GM15510 (cell line): Measurements from ENCODE around the gene SLC25A45.

Experiments used
- POLR2A ChIP-seq: IDR thresholded peaks from 3 replicates; pipeline ENCODE4 v1.6.1; 2011; ENCODE audit warnings: borderline replicate concordance; ENCODE audit not compliant: insufficient read length; ENCODE audit errors: extremely low read depth

The SLC25A45 gene, protein sequence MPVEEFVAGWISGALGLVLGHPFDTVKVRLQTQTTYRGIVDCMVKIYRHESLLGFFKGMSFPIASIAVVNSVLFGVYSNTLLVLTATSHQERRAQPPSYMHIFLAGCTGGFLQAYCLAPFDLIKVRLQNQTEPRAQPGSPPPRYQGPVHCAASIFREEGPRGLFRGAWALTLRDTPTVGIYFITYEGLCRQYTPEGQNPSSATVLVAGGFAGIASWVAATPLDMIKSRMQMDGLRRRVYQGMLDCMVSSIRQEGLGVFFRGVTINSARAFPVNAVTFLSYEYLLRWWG

DNA sequence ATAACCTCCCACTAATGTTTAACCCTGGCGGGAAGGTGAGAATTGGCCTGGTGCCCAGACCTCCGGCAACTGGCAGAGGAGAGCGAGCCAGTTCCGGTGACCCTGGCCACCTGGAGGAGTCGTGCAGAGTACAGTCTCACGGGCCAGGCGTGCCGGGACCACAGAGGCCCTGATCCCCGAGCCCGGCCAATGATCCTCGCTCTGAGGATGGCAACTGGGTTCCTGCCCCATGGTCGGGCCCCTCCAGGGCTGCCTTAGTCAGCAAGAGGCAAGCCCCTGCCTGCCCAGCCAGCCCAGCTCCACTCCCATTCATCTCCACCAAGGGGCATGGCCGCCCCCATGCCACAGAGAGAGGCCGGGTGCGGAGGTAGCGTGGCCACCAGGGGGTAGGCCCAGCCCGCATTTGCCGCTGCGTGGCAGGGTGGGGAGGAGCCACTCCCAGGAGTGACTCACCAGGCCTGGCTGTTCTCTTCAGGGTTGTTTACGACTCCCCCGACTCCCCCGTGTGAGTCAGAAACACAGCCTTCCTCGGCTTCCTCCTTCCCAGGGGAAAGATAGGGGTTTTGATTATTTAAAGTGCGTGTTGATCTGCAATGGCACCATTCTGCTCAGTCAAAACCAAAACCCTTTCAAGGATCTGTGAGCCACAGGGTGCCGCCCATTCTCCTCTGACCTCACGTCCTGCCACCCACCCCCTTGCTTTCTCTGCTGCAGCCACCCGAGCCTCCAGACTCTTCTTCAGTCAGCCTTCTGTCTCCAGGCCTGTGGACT is at the start of gene SLC25A45:
TSS of gene SLC25A45 (minus strand) at position 614 of the 771 bp plus-strand sequence. CDS start 695 bp downstream, outside the sequence.
- TF ChIP-seq POLR2A: peak; percentile 72

DNA sequence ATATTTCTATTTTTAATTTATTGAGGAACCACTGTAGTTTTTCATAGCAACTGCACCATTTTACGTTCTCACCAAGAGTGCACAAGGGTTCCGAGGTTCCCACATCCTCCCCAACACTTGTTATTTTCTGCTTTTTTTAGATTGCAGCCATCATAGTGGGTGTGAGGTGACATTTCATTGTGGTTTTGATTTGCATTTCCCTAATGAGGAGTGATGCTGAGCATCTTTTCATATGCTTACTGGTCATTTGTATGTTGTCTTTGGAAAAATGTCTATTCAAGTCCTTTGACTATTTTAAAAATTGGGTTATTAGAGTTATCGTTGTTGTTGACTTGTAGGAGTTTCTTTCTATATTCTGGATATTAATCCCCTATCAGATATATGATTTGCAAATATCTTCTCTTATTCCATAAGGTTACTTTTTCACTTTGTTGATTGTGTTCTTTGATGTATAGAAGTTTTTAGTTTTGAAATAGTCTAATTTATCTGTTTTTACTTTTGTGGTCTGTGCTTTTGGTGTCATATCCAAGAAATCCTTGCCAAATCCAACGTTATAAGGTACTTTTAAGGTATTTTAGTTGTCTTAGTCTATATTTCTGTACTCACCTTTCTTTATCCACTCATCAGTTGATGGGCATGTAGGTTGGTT is 49.1 kb upstream of the SLC25A45 start:
- TF ChIP-seq POLR2A: no peak

DNA sequence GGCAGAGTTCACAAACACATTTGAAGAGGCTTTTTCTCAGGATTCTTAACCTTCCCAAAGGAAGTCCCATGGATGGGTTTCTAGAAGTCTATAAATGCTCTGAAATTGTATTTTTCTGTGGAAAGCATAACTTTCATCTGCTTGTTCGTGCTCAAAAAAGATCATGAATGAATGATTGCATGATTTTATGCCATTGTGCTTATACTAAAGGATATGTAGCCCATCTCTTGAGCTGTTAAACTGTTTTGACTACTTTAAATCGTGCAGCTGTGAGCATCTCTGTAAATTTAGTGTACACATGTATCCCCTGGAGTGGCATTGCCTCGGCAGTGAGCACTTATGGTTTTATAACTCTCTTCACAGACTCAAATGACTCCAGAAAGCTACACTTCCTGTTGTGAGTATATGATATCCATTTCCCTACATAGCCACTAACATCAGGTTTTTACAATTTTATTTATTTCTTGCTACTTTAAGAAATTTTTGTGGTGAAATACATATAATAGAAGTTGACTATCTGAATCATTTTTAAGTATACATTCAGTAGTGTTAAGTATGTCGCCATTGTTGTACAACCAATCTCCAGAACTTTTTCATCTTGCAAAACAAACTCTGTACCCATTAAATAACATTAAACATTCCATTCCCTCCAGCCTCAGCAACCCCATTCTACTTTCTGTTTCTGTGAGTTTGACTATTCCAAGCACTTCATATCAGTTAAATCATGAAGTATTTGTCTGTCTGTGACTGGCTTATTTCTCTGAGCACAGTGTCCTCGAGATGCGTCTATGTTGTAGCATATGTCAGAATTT is 48.2 kb upstream of the SLC25A45 start:
- no peak for TF ChIP-seq POLR2A

DNA sequence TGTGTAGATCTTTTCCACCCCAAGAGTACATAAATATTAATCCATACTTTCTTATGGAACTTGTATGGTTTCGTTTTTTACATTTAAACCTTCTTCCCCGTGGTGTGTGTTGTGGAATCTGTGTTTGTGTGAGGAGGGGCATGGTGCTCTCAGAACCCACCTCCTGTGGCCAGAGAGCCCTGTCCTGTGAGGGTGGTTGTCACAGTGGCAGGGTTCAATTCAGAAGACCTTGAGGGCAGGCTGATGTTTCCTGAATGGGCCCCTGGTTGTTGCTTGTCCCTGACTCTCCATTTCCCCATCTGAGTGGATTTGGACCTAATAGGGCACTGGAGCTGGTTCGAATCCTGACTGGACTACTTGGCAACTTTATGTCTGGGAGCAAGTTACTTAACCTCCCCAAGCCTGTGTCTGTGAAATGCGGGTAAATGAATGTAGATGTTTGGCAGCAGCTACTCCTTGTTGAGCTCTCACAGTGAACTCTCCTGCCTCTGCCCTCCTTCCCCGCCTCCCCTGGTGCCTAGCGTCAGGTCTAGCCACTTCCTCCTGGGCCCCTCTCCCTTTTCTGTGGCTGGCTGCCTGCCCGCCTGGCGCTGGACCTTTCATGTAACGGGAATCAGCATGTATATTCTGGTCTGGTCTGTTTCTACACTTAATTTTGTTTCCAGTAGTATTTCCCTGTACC is 47.4 kb upstream of the SLC25A45 start:
- TF ChIP-seq POLR2A: peak; percentile 36

DNA sequence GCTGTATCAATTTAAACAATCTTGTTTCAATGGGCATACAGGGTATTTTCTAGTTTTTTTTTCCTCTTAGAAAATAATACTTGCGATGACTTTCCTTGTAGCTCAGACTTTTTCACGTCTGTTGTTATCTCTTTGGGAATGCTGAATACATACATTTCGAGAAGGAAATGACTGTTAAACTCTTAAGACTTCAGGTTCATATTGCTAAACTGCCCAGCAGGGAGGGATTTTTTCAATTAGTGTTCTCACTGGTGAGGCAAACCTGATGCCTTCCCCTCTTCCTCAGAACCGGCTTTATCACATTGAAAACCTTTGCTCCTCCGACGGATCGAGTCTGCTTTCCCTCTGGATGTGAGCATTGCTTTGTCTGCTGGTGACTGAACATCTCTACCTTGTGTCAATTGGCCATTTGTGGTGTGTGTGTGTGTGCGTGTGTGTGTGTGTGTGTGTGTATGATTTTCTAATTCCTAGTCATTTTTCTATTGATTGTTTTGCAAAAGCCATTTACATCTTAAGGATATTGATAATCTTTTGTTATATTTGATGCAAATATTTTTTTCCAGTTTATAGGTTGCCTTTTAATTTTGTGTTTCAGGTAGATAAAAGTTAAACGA is 46.7 kb upstream of the SLC25A45 start:
- peak; percentile 10 for TF ChIP-seq POLR2A

DNA sequence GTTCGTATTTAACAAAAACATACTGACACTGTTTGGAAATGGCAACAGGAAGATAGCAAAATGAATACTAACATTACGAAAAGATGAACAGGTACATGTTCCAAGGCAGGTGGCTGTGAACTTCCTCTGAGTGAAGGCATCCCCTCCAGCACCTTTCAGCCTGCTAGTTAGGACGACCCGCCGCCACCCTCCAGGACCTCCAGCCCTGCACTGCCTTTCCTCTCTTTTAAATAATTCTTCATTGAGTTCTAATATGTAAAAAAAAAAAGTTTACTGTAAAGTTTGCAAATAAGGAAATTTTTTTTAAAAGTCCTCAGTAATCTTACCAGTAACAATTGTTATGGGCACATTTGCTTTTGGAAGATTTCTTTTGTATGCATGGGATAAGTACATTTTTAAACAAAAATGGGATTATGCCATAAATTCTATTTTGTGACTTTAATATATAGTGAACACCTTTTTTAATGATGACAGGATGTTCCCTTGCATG is 46.2 kb upstream of the SLC25A45 start:
- TF ChIP-seq POLR2A: peak; percentile 28

DNA sequence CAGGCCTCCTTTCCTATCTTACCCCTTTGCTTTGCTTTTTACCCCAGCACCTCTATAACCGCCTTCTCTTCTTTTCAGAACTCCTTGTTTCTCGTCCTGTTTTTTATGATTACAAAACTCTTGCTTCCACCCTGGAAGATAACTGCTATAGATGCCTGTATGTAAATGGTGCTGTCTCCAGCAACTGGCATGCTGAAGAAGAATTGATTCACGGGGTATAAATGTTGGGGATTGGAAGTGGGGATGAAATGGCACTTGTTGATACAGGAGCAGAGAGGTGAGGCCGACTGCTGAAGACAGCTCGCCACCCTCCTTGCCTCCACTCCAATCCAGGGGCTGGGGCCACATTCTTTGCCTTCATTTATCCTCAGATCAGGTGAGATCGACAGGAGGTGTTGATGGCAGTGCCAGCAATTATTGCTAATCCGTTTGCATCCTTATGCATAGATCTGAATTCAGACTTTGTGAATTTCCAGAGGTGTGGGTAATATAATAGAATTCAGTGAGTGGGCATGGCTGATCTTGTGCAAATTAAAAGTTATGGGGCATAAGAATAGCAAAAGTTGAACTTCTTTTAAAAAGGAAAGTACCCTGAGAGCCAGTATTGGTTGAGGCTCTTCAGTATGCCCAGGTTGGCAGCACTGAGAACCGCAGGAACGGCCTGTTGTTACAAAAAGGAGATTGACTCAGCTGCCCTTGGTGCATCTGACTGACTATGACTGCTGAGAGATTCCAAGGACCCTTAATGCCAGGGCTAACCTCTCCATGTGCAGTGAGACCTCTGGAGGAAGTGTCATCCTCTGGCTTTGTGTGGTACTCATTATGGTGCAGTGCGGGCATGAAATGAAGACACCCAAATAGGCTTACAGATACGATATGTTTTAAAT is 45.5 kb upstream of the SLC25A45 start:
- TF ChIP-seq POLR2A: peak; percentile 39

DNA sequence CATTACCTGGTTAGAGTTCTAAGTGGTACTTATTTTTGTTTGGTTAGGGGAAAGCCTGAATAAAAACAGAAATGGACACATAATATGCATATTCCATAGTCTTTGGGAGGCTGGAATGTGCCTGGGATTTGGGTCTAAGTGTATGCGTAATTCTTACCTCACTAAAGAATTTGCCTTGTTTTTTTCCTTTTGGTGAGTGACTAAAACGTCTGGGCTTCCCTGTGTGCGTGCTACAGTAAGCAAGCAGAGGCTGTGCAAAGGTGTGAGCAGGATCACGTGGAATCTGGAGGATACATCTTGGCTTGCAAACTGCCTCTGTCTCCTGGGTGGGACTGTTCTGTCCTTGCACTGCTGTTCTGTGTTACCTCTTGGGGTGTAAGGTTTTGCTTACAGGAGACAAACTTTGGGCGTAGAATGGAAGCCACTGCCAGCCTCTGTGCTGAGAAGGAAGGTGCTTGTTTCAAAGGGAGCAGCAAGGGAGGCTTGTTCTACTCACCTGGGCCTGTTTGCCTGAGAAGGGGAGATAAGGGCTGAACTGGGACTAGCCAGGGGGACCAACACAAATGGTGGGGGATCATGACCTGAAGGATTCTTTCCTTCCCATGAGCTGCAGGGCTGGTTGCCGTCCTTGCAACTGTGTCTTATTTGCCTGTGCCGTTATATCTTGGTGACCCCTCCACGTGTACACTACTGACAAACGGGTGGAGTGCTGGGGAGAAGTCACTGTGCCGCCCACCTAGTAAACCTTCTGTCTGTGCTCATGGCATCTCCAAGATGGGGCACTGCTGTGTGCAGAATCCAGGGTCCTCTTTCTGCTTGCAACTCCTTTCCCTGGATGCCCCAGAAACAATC is 44.6 kb upstream of the SLC25A45 start:
- peak; percentile 68 for TF ChIP-seq POLR2A

DNA sequence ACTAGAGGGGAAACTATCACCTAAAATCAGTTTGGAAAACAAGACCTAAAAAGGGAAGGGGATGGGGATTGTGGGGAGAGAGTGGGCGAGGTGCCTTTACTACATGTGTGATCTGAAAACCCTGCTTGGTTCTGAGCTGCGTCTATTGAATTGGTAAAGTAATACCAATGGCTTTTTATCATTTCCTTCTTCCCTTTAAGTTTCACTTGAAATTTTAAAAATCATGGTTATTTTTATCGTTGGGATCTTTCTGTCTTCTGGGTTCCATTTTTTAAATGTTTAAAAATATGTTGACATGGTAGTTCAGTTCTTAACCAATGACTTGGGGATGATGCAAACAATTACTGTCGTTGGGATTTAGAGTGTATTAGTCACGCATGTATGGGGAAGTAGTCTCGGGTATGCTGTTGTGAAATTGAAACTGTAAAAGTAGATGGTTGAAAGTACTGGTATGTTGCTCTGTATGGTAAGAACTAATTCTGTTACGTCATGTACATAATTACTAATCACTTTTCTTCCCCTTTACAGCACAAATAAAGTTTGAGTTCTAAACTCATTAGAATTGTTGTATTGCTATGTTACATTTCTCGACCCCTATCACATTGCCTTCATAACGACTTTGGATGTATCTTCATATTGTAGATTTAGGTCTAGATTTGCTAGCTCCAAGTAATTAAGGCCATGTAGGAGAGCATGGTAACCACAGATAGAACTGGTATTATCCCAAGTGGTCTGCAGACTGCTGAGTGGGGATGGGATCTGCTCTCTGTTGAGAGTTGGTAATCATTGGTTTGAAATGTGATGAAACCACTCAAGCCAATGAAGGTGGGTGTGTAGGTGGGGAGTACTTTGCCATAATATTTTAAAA is 43.8 kb upstream of the SLC25A45 start:
- TF ChIP-seq POLR2A: peak; percentile 23

DNA sequence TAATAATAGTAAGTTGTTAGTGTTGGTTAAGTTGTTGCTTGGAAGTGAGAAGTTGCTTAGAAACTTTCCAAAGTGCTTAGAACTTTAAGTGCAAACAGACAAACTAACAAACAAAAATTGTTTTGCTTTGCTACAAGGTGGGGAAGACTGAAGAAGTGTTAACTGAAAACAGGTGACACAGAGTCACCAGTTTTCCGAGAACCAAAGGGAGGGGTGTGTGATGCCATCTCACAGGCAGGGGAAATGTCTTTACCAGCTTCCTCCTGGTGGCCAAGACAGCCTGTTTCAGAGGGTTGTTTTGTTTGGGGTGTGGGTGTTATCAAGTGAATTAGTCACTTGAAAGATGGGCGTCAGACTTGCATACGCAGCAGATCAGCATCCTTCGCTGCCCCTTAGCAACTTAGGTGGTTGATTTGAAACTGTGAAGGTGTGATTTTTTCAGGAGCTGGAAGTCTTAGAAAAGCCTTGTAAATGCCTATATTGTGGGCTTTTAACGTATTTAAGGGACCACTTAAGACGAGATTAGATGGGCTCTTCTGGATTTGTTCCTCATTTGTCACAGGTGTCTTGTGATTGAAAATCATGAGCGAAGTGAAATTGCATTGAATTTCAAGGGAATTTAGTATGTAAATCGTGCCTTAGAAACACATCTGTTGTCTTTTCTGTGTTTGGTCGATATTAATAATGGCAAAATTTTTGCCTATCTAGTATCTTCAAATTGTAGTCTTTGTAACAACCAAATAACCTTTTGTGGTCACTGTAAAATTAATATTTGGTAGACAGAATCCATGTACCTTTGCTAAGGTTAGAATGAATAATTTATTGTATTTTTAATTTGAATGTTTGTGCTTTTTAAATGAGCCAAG is 42.9 kb upstream of the SLC25A45 start:
- peak; percentile 48 for TF ChIP-seq POLR2A
